ENCODE data around the gene STYX.
"Not testable (repeated sequence)": the region's sequence is repeated elsewhere in the genome, so short reads cannot be mapped to it uniquely, and the experiment has no call there.

STYX gene

GRCh38 chr14:52748647-52749292 is 18.8 kb downstream of the STYX start:
- no peak overlapping the region for H3K27ac ChIP-seq
- no peaks in the 10 kb centered on the region for H3K36me3 ChIP-seq (ENCODE audit: control insufficient read depth, insufficient read depth, low read length)
- H3K4me2 ChIP-seq (ENCODE audit: low read length), result no peak overlapping the region
- H3K4me3 ChIP-seq (ENCODE audit: low read depth, low read length), result no peak overlapping the region
- no peak overlapping the region for H3K9ac ChIP-seq
- no peak for TF ChIP-seq CTCF (IDR thresholded peaks at IDR 0.05)
- H3K27me3 ChIP-seq (ENCODE audit: control insufficient read depth, insufficient read depth, low read length), result no peaks in the 10 kb centered on the region
- H3K4me1 ChIP-seq, result no peaks in the 10 kb centered on the region
- H3K9me3 ChIP-seq (ENCODE audit: control insufficient read depth, low read length), result no peaks in the 10 kb centered on the region
- no peak overlapping the region for H2AFZ ChIP-seq
- H3K79me2 ChIP-seq, result no peaks in the 10 kb centered on the region

GRCh38 chr14:52755607-52756316 is 25.8 kb downstream of the STYX start:
- Histone ChIP-seq H3K27me3 (ENCODE audit: control insufficient read depth, insufficient read depth, low read length) (no peaks in the 10 kb centered on the region), H3K9me3 (ENCODE audit: control insufficient read depth, low read length) (no peaks in the 10 kb centered on the region), H3K79me2 (no peaks in the 10 kb centered on the region), H3K36me3 (ENCODE audit: control insufficient read depth, insufficient read depth, low read length) (no peaks in the 10 kb centered on the region), H3K4me2 (ENCODE audit: low read length) (no peak overlapping the region), H3K27ac (no peak overlapping the region), H2AFZ (no peak overlapping the region), H3K4me1 (no peaks in the 10 kb centered on the region), H3K4me3 (ENCODE audit: low read depth, low read length) (no peak overlapping the region), H3K9ac (no peak overlapping the region)
- TF ChIP-seq CTCF (IDR thresholded peaks at IDR 0.05), result no peak

- TF ChIP-seq CTCF (IDR thresholded peaks at IDR 0.05), result no peak
- Histone ChIP-seq H3K4me1 (no peaks in the 10 kb centered on the region), H3K4me2 (ENCODE audit: low read length) (no peak overlapping the region), H3K36me3 (ENCODE audit: control insufficient read depth, insufficient read depth, low read length) (no peaks in the 10 kb centered on the region), H2AFZ (no peak overlapping the region), H3K79me2 (no peaks in the 10 kb centered on the region), H3K27ac (no peak overlapping the region), H3K4me3 (ENCODE audit: low read depth, low read length) (no peak overlapping the region), H3K27me3 (ENCODE audit: control insufficient read depth, insufficient read depth, low read length) (no peaks in the 10 kb centered on the region), H3K9me3 (ENCODE audit: control insufficient read depth, low read length) (no peaks in the 10 kb centered on the region), H3K9ac (no peak overlapping the region)
Measured at GRCh38 chr14:52759145-52759544, 29.2 kb downstream of the STYX start.

GRCh38 chr14:52762923-52763322 is 33.0 kb downstream of the STYX start:
- H3K9me3 ChIP-seq (ENCODE audit: control insufficient read depth, low read length); H3K27me3 ChIP-seq (ENCODE audit: control insufficient read depth, insufficient read depth, low read length); H3K79me2 ChIP-seq; H3K4me2 ChIP-seq (ENCODE audit: low read length); H2AFZ ChIP-seq; H3K4me3 ChIP-seq (ENCODE audit: low read depth, low read length); H3K27ac ChIP-seq; H3K36me3 ChIP-seq (ENCODE audit: control insufficient read depth, insufficient read depth, low read length); H3K9ac ChIP-seq; H3K4me1 ChIP-seq: not testable (repeated sequence)

- Histone ChIP-seq H3K79me2 (no peaks in the 10 kb centered on the region), H3K27ac (no peak overlapping the region), H3K9ac (no peak overlapping the region), H3K4me2 (ENCODE audit: low read length) (no peak overlapping the region), H2AFZ (no peak overlapping the region), H3K4me3 (ENCODE audit: low read depth, low read length) (no peak overlapping the region), H3K36me3 (ENCODE audit: control insufficient read depth, insufficient read depth, low read length) (no peaks in the 10 kb centered on the region), H3K4me1 (no peaks in the 10 kb centered on the region), H3K27me3 (ENCODE audit: control insufficient read depth, insufficient read depth, low read length) (no peaks in the 10 kb centered on the region), H3K9me3 (ENCODE audit: control insufficient read depth, low read length) (no peaks in the 10 kb centered on the region)
- TF ChIP-seq CTCF (IDR thresholded peaks at IDR 0.05), result no peak
Measured at GRCh38 chr14:52767058-52767833, 37.3 kb downstream of the STYX start.

All from parathyroid adenoma (tissue), 2 donors.